ENCODE measurements around the gene ASPG.

DNA sequence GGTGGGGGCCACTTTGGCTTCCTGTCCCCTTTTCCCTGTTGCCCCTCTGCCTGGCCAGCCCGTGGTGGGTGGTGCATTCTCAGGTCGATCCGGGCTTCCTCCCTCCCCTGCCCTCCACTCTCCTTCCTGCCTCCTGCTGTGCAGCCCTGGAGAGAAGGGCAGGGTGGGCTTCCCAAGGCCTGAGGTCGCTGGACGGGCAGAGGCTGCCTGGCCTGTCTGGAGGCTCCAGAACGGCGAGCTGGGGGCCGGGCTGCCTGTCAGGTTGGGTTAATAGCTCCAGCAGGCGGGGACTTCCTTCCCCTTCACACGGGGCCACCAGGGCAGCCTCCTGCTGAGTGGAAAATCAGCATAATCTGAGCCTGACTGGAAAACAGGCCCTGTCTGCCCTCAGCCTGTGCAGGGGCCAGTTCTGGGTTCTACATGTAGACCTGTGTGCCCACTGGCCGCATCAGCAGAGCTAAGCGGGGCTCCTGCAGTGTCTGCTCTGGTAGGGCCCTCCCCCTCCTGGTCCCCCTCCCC lies 64.2 kb downstream of the ASPG start:
- no peak for TF ChIP-seq CTCF (IDR thresholded peaks at IDR 0.05; ENCODE audit: insufficient read depth, low read length)
- TF ChIP-seq GABPA (IDR thresholded peaks at IDR 0.05; ENCODE audit: low read depth), result no peak
